HepG2 (cell line): ENCODE results near the gene WBP1.

Source experiments
- CREM ChIP-seq, 2 experiments: sonication (generic) in 1 of 2; formaldehyde crosslinking in 1 of 2; IDR thresholded peaks; 2 replicates each; pipeline versions ENCODE4 v1.4.0 to v1.6.1; 2016 to 2020; ENCODE audit warnings: antibody characterized with exemption in 1 of 2, mild to moderate bottlenecking in 1 of 2, missing genetic modification reagents in 1 of 2
- DMAP1 ChIP-seq: IDR thresholded peaks from 2 replicates; pipeline ENCODE4 v1.6.1; 2016
- FOSL1 ChIP-seq: sonication (generic); formaldehyde crosslinking; IDR thresholded peaks from 2 replicates; pipeline ENCODE4 v1.9.0; 2021; ENCODE audit warnings: missing genetic modification reagents, borderline replicate concordance
- NFKB2 ChIP-seq: sonication (generic); formaldehyde crosslinking; IDR thresholded peaks from 2 replicates; pipeline ENCODE4 v1.4.0; 2020; ENCODE audit warnings: missing genetic modification reagents, borderline replicate concordance
- POLR2AphosphoS5 ChIP-seq: IDR thresholded peaks from 2 replicates; pipeline ENCODE4 v1.6.1; 2012; ENCODE audit warnings: low read depth, low read length
- TBX3 ChIP-seq: fragments of 450-650 bp; IDR thresholded peaks from 2 replicates; pipeline ENCODE4 v1.6.1; 2017; ENCODE audit warnings: antibody characterized with exemption, mild to moderate bottlenecking, inconsistent platforms, borderline replicate concordance
- ZNF34 ChIP-seq: sonication (generic); formaldehyde crosslinking; IDR thresholded peaks from 2 replicates; pipeline ENCODE4 v1.4.0; 2020; ENCODE audit warnings: mild to moderate bottlenecking, missing genetic modification reagents, borderline replicate concordance
- ZNF749 ChIP-seq: sonication (generic); formaldehyde crosslinking; IDR thresholded peaks from 2 replicates; pipeline ENCODE4 v1.8.0; 2022; ENCODE audit warnings: mild to moderate bottlenecking, missing genetic modification reagents, moderate library complexity, borderline replicate concordance
- ZSCAN25 ChIP-seq: sonication (generic); formaldehyde crosslinking; IDR thresholded peaks from 2 replicates; pipeline ENCODE4 v1.8.0; 2022; ENCODE audit warnings: mild to moderate bottlenecking, missing genetic modification reagents
- TF ChIP-seq, protein P1 (sequence below), 2 experiments: fragments of 450-650 bp in 1 of 2; sonication (generic) in 1 of 2; formaldehyde crosslinking; IDR thresholded peaks; 2 replicates each; pipeline versions ENCODE4 v1.5.0 to v1.8.0; 2020 to 2022; ENCODE audit warnings: mild to moderate bottlenecking in 1 of 2, missing genetic modification reagents in 1 of 2

DNA sequence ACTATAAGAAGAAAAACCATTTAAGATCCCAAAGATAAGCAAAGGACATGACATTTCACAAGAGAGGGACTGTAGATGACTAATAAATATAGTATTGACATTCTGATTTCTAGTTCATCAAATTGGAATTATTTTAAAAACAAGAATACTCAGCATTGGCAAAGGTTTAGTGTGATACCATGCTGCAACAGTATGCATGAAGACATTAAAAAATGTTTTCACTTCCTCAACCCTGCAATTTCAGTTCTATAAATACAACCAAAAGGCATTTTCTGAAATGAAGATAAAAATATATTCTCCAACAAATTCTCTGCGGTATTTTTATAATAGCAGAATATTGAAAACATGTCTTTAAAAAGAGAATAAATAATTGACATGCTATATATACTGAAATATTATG is 38.9 kb upstream of the WBP1 start:
- TF ChIP-seq CREM (IDR thresholded peaks at IDR 0.05) (no peak), CREM (CRISPR knock-in tag; IDR thresholded peaks at IDR 0.05) (no peak), ZSCAN25 (CRISPR knock-in tag) (no peak), FOSL1 (CRISPR knock-in tag) (no peak), DMAP1 (CRISPR knock-in tag) (no peak), NFKB2 (no peak), ZNF34 (CRISPR knock-in tag) (no peak), ZNF749 (CRISPR knock-in tag) (no peak), POLR2AphosphoS5 (no peak), TBX3 (no peak)
- TF ChIP-seq, protein P1, sequence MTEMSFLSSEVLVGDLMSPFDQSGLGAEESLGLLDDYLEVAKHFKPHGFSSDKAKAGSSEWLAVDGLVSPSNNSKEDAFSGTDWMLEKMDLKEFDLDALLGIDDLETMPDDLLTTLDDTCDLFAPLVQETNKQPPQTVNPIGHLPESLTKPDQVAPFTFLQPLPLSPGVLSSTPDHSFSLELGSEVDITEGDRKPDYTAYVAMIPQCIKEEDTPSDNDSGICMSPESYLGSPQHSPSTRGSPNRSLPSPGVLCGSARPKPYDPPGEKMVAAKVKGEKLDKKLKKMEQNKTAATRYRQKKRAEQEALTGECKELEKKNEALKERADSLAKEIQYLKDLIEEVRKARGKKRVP (CRISPR knock-in tag; IDR thresholded peaks at IDR 0.05): no peak
